AG04450 (cell line): ENCODE measurements around the gene PPP1CA. TPM values are rescaled to one million over a fixed set of nuclear protein-coding genes. Genes with fewer than 3 reads are reported as not detected.

ENCODE experiments used
- CTCF ChIA-PET: fragments of 300-600, 350-600 bp; formaldehyde crosslinking; extraction: SDS; loops from one replicate; lab custom pipeline; 2022; ENCODE audit warnings: antibody characterized with exemption, inconsistent platforms; lab: Charles Lee
- POLR2A ChIA-PET: fragments of 350-600 bp; formaldehyde crosslinking; extraction: SDS; loops from one replicate; lab custom pipeline; 2021; ENCODE audit warnings: antibody characterized with exemption, inconsistent platforms; lab: Yijun Ruan, JAX
- DNase-seq: peaks from one replicate; pipeline ENCODE4 v3.0.0-alpha.2; 2011; ENCODE audit warnings: low read depth, low spot score
- H3K27ac ChIP-seq: one replicate; pipeline ENCODE4 v1.5.1; 2012; ENCODE audit warnings: low read depth, low read length, control low read depth
- H3K27me3 ChIP-seq: one replicate; pipeline ENCODE4 v1.6.0; 2012; ENCODE audit warnings: low read length; ENCODE audit not compliant: control insufficient read depth, insufficient read depth
- H3K4me3 ChIP-seq: 2 replicates; pipeline ENCODE4 v1.5.1; 2011; ENCODE audit warnings: mild to moderate bottlenecking, low read depth, low read length, control low read depth
- H3K9me3 ChIP-seq: 2 replicates; pipeline ENCODE4 v1.5.1; 2012; ENCODE audit warnings: low read length; ENCODE audit not compliant: control insufficient read depth, insufficient read depth
- CTCF ChIP-seq: IDR thresholded peaks from 2 replicates; pipeline ENCODE4 v1.5.1; 2011; ENCODE audit warnings: low read depth, low read length, control low read depth, inconsistent platforms
- polyA plus RNA-seq: library from polyadenylated mRNA; depleted of rRNA; stranded (reverse); fragments of >200 nt; gene quantifications from 2 replicates; pipeline ENCODE4 v1.2.3, GENCODE V29; 2011

Gene PPP1CA
- polyA plus RNA-seq, 1 experiment: 116 TPM

- ChIA-PET POLR2A (interaction anchor here (1.1 kb wide), 1 partner anchor 1506 kb away, joined by 4 read pairs; no protein-coding TSS in a partner anchor), CTCF (no interaction called here)
- Histone ChIP-seq H3K9me3 (no peaks in the 10 kb centered on the region; the same call in 1 of the 2 replicates), H3K4me3 (no peak overlapping the region), H3K27ac (no peak overlapping the region), H3K27me3 (peaks cover 24% of the 10 kb centered on the region)
- DNase-seq: no peak
- no peak for TF ChIP-seq CTCF
These were observed 5.5 kb upstream of the PPP1CA start for GRCh38 chr11:67406969-67407687.

DNA sequence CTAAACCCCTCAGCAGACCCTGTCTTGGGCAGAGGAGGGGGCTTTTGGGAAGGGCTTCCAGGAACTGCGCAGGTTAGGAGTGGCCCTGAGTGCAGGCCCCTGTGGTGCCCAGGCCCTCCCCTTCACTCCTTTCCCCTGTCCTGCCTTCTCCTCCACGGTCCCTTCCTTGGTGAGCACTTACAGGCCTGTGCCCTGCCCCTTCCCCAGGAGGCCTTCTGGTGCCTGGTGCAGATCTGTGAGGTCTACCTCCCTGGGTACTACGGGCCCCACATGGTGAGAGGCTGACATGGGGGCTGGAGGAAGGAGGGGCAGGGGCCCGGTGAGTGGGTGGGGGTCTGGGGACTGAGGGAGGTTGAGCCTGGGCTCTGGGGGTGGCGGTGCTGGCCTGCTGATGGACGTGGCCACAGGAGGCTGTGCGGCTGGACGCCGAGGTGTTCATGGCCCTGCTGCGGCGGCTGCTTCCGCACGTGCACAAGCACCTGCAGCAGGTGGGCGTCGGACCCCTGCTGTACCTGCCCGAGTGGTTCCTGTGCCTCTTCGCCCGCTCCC, 4.8 kb upstream of the PPP1CA start:
- Histone ChIP-seq H3K4me3 (no peak overlapping the region), H3K9me3 (no peaks in the 10 kb centered on the region; the same call in 1 of the 2 replicates), H3K27ac (no peak overlapping the region), H3K27me3 (peaks cover 21% of the 10 kb centered on the region)
- no peak for TF ChIP-seq CTCF
- no peak for DNase-seq
- ChIA-PET CTCF (no interaction called here), POLR2A (no interaction called here)

- CTCF ChIA-PET: no interaction called here
- no peak for DNase-seq
- POLR2A ChIA-PET: no interaction called here
- Histone ChIP-seq H3K4me3 (no peak overlapping the region), H3K27ac (no peak overlapping the region), H3K27me3 (peaks cover 20% of the 10 kb centered on the region), H3K9me3 (peaks cover 3% of the 10 kb centered on the region; the same call in 1 of the 2 replicates)
- TF ChIP-seq CTCF: no peak
These were observed 4.2 kb upstream of the PPP1CA start for GRCh38 chr11:67405688-67406339.

DNA sequence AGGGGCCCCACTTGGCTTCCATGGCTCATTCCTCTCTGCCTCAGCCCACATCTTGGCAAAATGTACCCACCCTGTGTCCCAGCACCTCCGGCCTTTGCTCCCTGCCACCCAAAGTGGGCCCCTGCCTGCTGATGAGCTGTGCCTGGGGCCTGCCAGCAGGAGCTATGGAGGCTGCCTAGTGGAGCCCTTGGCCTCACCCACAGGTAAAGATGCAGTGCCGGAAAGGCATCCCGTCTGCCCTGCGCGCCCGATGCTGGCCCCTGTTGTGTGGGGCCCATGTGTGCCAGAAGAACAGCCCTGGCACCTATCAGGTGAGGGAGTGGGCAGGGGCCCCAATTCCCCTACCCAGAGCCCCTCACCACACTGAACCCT, 3.5 kb upstream of the PPP1CA start:
- Histone ChIP-seq H3K4me3 (no peak overlapping the region), H3K9me3 (peaks cover 3% of the 10 kb centered on the region; the same call in 1 of the 2 replicates), H3K27me3 (peaks cover 14% of the 10 kb centered on the region), H3K27ac (no peak overlapping the region)
- ChIA-PET CTCF (no interaction called here), POLR2A (interaction anchor here (1.2 kb wide), 1 partner anchor 15 kb away, joined by 3 read pairs; no protein-coding TSS in a partner anchor)
- TF ChIP-seq CTCF: no peak
- no peak for DNase-seq
